HUES48 (cell line): ENCODE measurements around the gene PSMB5.
"Not testable (repeated sequence)": the region's sequence is repeated elsewhere in the genome, so short reads cannot be mapped to it uniquely, and the experiment has no call there.

ENCODE experiments used
- H3K27ac ChIP-seq: one replicate; pipeline ENCODE4 v1.7.0; 2013; ENCODE audit warnings: low read depth, low read length, inconsistent platforms
- H3K27me3 ChIP-seq: 2 replicates; pipeline ENCODE4 v1.6.1; 2013; ENCODE audit warnings: mild to moderate bottlenecking, low read length; ENCODE audit not compliant: control insufficient read depth, insufficient read depth
- H3K36me3 ChIP-seq: 2 replicates; pipeline ENCODE4 v1.6.1; 2013; ENCODE audit warnings: low read length; ENCODE audit not compliant: control insufficient read depth, insufficient read depth
- H3K4me1 ChIP-seq: 2 replicates; pipeline ENCODE4 v1.6.1; 2013; ENCODE audit warnings: mild to moderate bottlenecking, low read length; ENCODE audit not compliant: control insufficient read depth, insufficient read depth
- H3K4me3 ChIP-seq: 2 replicates; pipeline ENCODE4 v1.5.1; 2013; ENCODE audit warnings: mild to moderate bottlenecking, low read depth, low read length
- H3K9ac ChIP-seq: 2 replicates; pipeline ENCODE4 v1.6.1; 2013; ENCODE audit warnings: mild to moderate bottlenecking, low read depth, low read length, moderate library complexity
- H3K9me3 ChIP-seq: 2 replicates; pipeline ENCODE4 v1.6.1; 2013; ENCODE audit warnings: low read length; ENCODE audit not compliant: control insufficient read depth, insufficient read depth

The PSMB5 gene

DNA sequence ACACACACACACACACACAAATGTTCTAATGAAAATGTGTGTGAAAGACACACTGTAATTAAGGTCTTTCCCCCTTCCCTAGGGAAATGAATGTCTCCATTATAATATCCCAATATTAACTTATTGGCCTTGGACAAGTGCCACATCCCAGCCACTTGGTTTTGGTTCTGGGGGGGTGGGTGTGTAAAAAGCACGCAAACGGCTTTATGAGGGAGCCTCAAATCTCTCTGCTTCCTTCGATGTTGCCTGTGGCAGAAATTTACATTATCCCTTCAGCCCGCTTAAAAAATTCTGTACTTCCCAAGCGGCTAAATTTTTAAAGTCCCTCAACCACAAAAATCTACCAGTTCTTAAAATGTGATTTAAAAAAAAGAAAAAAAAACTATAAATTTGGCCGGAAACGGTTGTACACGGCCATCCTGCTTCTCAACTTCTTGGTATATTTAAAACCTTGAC lies 25.2 kb downstream of the PSMB5 start:
- Histone ChIP-seq H3K4me3 (peak overlapping the region; percentile 50), H3K9me3 (no peaks in the 10 kb centered on the region), H3K27me3 (no peaks in the 10 kb centered on the region), H3K36me3 (no peaks in the 10 kb centered on the region), H3K4me1 (peaks cover 16% of the 10 kb centered on the region), H3K27ac (no peak overlapping the region), H3K9ac (no peak overlapping the region)

DNA sequence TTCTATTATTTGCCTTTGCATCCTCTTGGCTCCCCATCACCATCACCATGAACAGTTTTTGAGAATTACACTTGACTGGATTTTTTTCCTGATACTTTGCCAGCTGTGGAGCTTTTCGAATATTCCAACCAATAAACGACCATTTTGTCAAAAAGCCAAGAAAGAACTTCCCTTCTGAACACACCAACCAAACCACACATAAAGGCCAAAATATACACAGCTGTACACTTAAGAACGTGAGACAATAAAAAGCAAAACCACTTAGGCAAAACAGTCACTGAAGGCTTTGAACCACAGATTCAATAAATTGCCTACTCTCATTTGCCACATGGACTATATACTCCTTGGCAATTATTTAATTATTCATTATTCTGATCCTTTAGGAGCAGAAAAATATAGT lies 25.9 kb downstream of the PSMB5 start:
- no peak overlapping the region for H3K4me3 ChIP-seq
- peaks cover 16% of the 10 kb centered on the region for H3K4me1 ChIP-seq
- no peaks in the 10 kb centered on the region for H3K36me3 ChIP-seq
- no peaks in the 10 kb centered on the region for H3K27me3 ChIP-seq
- H3K9me3 ChIP-seq: no peaks in the 10 kb centered on the region
- no peak overlapping the region for H3K9ac ChIP-seq
- H3K27ac ChIP-seq: no peak overlapping the region

DNA sequence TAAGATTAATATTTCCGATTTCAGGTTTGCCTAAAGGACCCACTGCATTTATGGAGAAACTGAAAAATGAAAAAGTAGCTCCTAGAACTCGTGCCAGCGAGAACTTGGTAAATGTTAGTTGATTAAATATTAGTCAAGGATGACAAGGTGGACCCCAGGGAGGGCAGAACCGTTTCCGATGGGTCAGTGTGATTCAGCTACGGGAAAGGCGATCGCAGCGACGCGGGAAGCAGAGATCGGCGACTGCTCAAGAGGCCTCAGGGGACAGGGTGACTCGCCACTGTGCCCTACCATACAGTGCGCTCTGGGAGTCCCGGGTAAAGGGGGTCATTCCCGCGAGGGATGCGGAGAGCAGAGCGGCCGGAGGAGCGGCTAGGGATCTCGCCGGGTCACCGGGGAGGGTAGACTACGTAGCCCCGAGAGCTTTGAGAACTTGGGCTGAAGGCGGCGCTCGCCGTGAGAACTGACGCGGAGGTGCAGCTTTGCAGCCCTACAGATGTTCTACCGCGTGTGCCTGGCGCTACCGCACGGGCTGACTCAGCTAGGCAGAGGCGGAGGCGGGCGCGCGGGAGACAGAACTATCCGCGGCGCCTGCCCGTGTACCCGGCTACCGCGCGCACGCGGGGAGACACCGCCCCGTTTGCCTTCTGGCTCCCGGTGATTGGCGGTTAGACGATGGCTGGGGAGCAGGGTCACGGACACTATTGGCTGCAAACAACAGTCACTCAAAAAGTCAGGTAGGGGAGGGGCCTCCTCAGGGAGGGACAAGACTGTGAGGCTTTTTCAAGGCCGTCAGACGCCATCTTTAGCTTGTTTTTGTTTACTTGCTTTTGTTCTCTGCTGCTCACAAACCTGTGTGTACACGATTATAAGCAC lies 27.9 kb downstream of the PSMB5 start:
- no peaks in the 10 kb centered on the region for H3K36me3 ChIP-seq
- no peaks in the 10 kb centered on the region for H3K27me3 ChIP-seq
- no peaks in the 10 kb centered on the region for H3K9me3 ChIP-seq
- peak overlapping the region; percentile 78 for H3K4me3 ChIP-seq
- peak overlapping the region; percentile 89 for H3K9ac ChIP-seq
- H3K4me1 ChIP-seq: peaks cover 16% of the 10 kb centered on the region
- peak overlapping the region; percentile 96 for H3K27ac ChIP-seq

DNA sequence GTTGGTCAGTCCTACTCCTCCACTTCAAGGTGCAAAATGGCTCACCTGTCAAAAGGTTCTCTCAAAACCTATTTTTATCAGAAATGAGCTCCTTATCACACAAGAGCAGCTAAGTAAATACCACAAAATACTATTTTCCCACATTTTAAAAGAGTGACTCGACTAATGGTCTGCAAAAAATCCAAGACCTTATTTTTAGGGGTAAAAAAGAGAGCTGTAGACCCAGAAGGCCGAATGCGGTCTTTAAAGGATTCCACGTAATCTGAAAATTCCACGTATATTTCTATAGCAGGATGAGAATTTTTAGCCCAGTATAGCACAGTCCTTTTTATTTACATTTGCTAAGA lies 28.5 kb downstream of the PSMB5 start:
- H3K9ac ChIP-seq: peak overlapping the region; percentile 89
- H3K4me1 ChIP-seq: peaks cover 16% of the 10 kb centered on the region
- no peaks in the 10 kb centered on the region for H3K9me3 ChIP-seq
- no peaks in the 10 kb centered on the region for H3K27me3 ChIP-seq
- no peaks in the 10 kb centered on the region for H3K36me3 ChIP-seq
- peak overlapping the region; percentile 96 for H3K27ac ChIP-seq
- peak overlapping the region; percentile 78 for H3K4me3 ChIP-seq

DNA sequence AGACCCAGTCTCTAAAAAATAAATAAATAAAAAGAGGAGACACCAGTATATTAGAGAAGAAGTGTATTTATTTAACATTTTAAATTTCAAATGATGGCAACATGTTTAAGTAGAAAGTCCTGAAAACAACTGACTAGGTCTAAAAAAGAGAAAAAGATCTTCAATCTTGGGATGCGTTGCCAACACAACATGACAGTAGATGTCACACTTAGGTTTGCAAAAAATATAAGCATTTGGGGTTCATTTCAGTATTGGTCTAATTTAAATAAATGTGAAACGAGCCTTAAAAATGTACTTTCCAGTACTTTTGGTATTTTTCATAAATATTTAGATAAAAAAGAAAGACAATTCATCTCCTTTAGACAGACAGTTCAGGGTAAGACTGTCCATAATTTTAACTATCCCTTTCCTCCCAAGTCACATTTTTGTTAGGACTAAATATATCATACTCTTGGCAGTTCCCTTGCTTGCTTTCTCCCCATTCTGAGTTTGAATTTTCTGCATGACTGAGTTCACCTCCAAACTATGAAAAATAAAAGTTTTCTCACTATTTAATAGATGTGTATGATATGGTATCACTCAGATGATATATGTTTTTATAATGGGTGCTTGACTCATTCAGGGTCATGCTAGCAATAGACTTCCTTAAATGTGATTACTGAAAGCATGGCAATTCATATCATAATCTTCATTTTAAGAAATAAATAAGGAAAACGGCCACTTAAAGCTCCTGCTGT lies 29.1 kb downstream of the PSMB5 start:
- peak overlapping the region; percentile 78 for H3K4me3 ChIP-seq

DNA sequence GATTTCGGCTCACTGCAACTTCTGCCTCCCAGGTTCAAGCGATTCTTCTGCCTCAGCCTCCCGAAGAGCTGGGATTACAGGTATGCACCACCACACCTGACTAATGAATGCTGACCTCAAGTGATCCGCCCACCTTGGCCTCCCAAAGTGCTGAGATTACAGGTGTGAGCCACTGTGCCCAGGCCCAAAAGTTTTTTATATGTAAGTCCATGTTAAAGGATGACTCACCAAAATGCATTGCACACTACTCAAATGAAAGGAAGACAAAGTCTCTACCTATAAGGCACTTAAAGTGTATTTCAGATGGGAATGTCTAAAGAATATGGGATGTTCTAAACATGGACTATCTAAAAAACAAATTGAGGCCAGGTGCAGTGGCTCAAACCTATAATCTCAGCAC lies 30.4 kb downstream of the PSMB5 start:
- not testable (repeated sequence) for H3K27ac ChIP-seq, H3K9ac ChIP-seq, H3K9me3 ChIP-seq, H3K36me3 ChIP-seq, H3K4me3 ChIP-seq, H3K27me3 ChIP-seq
- peaks cover 13% of the 10 kb centered on the region for H3K4me1 ChIP-seq

More for the DNA sequence above, 29.1 kb downstream of the PSMB5 start:
- Histone ChIP-seq H3K27me3 (no peaks in the 10 kb centered on the region), H3K27ac (no peak overlapping the region), H3K36me3 (no peaks in the 10 kb centered on the region), H3K9me3 (no peaks in the 10 kb centered on the region), H3K4me1 (peaks cover 16% of the 10 kb centered on the region), H3K9ac (no peak overlapping the region)

DNA sequence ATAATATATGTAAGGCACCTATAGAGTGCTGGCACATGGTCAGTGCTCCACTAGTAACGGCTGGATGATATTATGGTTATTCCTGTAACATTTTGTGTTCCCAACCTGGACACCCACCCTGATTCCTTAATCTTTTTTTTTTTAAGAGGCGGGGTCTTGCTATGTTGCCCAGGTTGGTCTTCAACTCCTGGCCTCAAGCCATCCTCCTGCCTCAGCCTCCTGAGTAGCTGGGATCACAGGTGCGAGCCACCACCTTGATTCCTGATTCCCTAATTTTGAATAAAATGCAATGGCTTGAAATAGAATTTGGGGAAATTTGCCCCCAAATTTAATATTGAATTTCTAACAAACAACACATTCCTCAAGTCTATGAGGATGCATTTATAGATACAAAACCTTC lies 32.1 kb downstream of the PSMB5 start:
- Histone ChIP-seq H3K9me3 (no peaks in the 10 kb centered on the region), H3K4me3 (no peak overlapping the region), H3K36me3 (no peaks in the 10 kb centered on the region), H3K9ac (no peak overlapping the region), H3K4me1 (peaks cover 12% of the 10 kb centered on the region), H3K27me3 (no peaks in the 10 kb centered on the region), H3K27ac (no peak overlapping the region)

DNA sequence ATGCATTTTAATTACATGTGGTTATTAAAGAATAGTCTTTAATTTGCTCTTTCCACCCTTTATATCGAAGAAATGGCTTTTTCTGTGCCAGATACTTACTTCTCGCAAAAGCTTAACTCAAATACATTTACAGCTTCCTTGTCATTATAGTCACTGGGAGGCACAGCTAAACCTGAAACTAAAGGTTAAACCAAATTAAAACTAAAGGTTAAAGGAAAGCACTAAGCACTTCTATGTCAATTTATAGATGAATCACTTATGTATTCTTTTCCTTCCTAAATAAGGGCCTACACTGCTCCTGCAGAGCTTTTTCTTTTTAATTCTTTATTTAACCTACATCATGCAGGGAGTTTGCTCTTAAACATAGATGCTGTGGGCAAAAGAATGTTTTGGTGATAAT lies 33.8 kb downstream of the PSMB5 start:
- H3K27ac ChIP-seq: no peak overlapping the region
- no peaks in the 10 kb centered on the region for H3K9me3 ChIP-seq
- H3K27me3 ChIP-seq: no peaks in the 10 kb centered on the region
- H3K9ac ChIP-seq: no peak overlapping the region
- no peaks in the 10 kb centered on the region for H3K36me3 ChIP-seq
- no peak overlapping the region for H3K4me3 ChIP-seq
- H3K4me1 ChIP-seq: 0 out of 2 replicates have a peak, but pooled peaks cover 2% of the 10 kb centered on the region

DNA sequence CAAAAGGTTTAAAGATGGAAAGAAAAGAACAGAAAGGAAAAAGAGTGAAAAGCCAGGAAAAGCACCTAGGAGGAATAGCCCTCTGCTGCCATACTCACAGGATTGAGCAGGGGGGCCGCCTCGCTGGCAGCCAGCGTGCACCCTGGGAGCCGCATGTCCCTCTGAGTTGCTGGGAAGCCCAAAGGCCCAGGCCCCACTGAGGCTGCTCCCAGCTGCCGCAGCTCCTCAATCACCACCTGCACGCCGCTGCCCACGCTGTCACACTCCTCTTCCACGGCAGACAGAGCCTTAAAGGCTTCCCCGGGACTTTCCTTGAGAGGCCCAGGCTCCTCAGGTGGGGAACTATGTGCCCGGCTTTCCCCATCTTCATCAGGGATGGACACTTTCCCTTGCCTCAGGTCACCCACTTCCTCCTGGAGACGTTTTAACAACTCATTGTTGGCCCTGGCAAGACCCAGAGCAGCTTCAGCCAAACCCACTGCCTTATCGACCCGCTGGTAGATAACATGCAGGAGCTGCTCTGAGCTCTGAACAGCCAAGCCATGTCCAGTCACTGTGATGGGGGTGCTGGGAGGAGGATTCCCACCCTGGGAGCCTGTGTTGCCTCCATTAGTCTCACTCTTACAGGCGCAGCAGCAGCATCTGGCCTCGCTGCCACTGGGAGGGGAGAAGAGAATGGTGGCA lies 36.2 kb downstream of the PSMB5 start:
- no peaks in the 10 kb centered on the region for H3K27me3 ChIP-seq
- no peaks in the 10 kb centered on the region for H3K36me3 ChIP-seq
- H3K9me3 ChIP-seq: no peaks in the 10 kb centered on the region
- H3K9ac ChIP-seq: no peak overlapping the region
- H3K4me1 ChIP-seq: no peaks in the 10 kb centered on the region
- H3K4me3 ChIP-seq: no peak overlapping the region
- no peak overlapping the region for H3K27ac ChIP-seq

DNA sequence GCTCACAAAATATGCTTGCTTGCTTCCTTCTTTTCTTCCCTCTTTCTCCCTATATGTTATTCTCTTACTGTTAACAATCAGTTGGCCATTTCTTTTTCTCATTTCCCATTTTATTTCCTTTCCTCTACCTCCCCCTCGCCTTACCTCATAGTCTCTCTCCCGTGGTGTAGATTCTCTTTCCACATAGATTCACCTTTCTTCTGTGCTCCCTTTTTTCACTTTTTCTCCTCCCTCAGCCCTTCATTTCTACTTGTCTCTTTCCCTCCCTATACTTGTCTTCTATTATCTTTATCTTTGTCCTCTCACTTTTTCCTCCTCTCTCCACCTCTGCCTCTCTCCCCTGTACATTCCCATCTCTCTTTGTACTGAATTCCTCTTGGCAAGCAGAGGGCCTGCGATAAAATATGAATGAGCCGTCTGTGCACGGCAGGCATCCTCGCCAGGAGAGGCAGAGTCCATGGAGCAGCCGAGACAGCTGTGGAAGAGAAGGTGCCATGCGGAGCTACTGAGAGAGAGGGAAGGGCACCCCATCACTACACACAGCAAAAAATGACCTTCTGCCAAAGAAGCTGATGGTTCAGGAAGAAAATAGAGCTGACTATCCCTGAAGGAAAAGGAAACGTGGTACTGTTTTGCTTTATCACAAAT lies 36.9 kb downstream of the PSMB5 start:
- H3K9ac ChIP-seq: no peak overlapping the region

More for the DNA sequence above, 36.9 kb downstream of the PSMB5 start:
- no peaks in the 10 kb centered on the region for H3K9me3 ChIP-seq
- H3K27me3 ChIP-seq: no peaks in the 10 kb centered on the region
- H3K4me3 ChIP-seq: no peak overlapping the region
- H3K36me3 ChIP-seq: no peaks in the 10 kb centered on the region
- H3K4me1 ChIP-seq: no peaks in the 10 kb centered on the region
- no peak overlapping the region for H3K27ac ChIP-seq
